Neural progenitor cell (in vitro differentiated cells): ENCODE measurements around the gene CNPY4. TPM values are rescaled to one million over a fixed set of nuclear protein-coding genes. Genes with fewer than 3 reads are reported as not detected.
A peak's percentile ranks its signal among the peaks of the same experiment; 100 is the strongest.

Source experiments
- DNase-seq: peaks from one replicate; pipeline ENCODE4 v3.0.0-alpha.2; 2016; ENCODE audit warnings: low spot score
- H2AFZ ChIP-seq: fragments of 200-600 bp; sonication (generic); replicated peaks from 2 replicates; pipeline ENCODE4 v1.6.1; 2016; ENCODE audit warnings: antibody characterized with exemption
- H3F3A ChIP-seq: fragments of 200-600 bp; sonication (generic); 2 replicates; pipeline ENCODE4 v1.6.1; 2016; ENCODE audit warnings: antibody characterized with exemption, low read depth
- H3K27ac ChIP-seq: fragments of 200-600 bp; sonication (generic); 2 replicates; pipeline ENCODE4 v1.5.1; 2016; ENCODE audit warnings: mild to moderate bottlenecking
- H3K27me3 ChIP-seq: fragments of 200-600 bp; sonication (generic); 2 replicates; pipeline ENCODE4 v1.6.1; 2016; ENCODE audit warnings: mild to moderate bottlenecking, moderate library complexity
- H3K36me3 ChIP-seq: fragments of 200-600 bp; sonication (generic); 2 replicates; pipeline ENCODE4 v1.5.1; 2016
- H3K4me1 ChIP-seq: fragments of 200-600 bp; sonication (generic); 2 replicates; pipeline ENCODE4 v1.6.1; 2016; ENCODE audit warnings: mixed run types
- H3K4me2 ChIP-seq: fragments of 200-600 bp; sonication (generic); 2 replicates; pipeline ENCODE4 v1.6.1; 2016
- H3K4me3 ChIP-seq: fragments of 200-600 bp; sonication (generic); 2 replicates; pipeline ENCODE4 v1.5.1; 2016
- H3K79me2 ChIP-seq: fragments of 200-600 bp; sonication (generic); 2 replicates; pipeline ENCODE4 v1.6.1; 2016; ENCODE audit warnings: low read depth
- H3K9ac ChIP-seq: fragments of 200-600 bp; sonication (generic); 2 replicates; pipeline ENCODE4 v1.6.1; 2016
- H3K9me3 ChIP-seq: fragments of 200-600 bp; sonication (generic); 2 replicates; pipeline ENCODE4 v1.5.1; 2016; ENCODE audit warnings: low read depth
- H4K20me1 ChIP-seq: fragments of 200-600 bp; sonication (generic); 2 replicates; pipeline ENCODE4 v1.6.1; 2016; ENCODE audit warnings: low read depth
- H3K27ac Mint-ChIP-seq: 3 replicates; pipeline ENCODE4 v1.8.0; 2021; ENCODE audit warnings: mixed read lengths
- H3K27me3 Mint-ChIP-seq: 2 replicates; pipeline ENCODE4 v1.8.0; 2022; ENCODE audit warnings: low read depth, mild to moderate bottlenecking, inconsistent platforms, moderate library complexity, mixed read lengths; ENCODE audit not compliant: insufficient read depth
- H3K36me3 Mint-ChIP-seq: 3 replicates; pipeline ENCODE4 v1.8.0; 2021; ENCODE audit warnings: mixed read lengths
- H3K4me1 Mint-ChIP-seq: 3 replicates; pipeline ENCODE4 v1.8.0; 2021; ENCODE audit warnings: mixed read lengths
- H3K4me3 Mint-ChIP-seq: 3 replicates; pipeline ENCODE4 v1.8.0; 2021; ENCODE audit warnings: mild to moderate bottlenecking, moderate library complexity, mixed read lengths
- H3K9me3 Mint-ChIP-seq: 3 replicates; pipeline ENCODE4 v1.8.0; 2020; ENCODE audit warnings: mixed read lengths
- EZH2 ChIP-seq: fragments of 200-600 bp; sonication (generic); IDR thresholded peaks from 2 replicates; pipeline ENCODE4 v1.6.1; 2017; ENCODE audit warnings: antibody characterized with exemption, mild to moderate bottlenecking, moderate library complexity
- EZH2phosphoT487 ChIP-seq: fragments of 200-600 bp; sonication (generic); IDR thresholded peaks from 2 replicates; pipeline ENCODE4 v1.6.1; 2017; ENCODE audit warnings: antibody characterized with exemption
- total RNA-seq: library from RNA; depleted of rRNA; stranded (reverse); fragments of >200 nt; gene quantifications from 2 replicates; pipeline ENCODE4 v1.2.3, GENCODE V29; 2015; ENCODE audit warnings: low replicate concordance
- TF ChIP-seq, protein P1 (sequence below): fragments of 200-600 bp; sonication (generic); IDR thresholded peaks from 2 replicates; pipeline ENCODE4 v1.5.1; 2017; ENCODE audit warnings: antibody characterized with exemption, mild to moderate bottlenecking

CNPY4 gene
- total RNA-seq, 1 donor from 2014 or later: 25.8 TPM

GRCh38 chr7:100087055-100087750 lies 32.2 kb upstream of the CNPY4 start:
- no peaks in the 10 kb centered on the region for H4K20me1 ChIP-seq
- H3K9me3 Mint-ChIP-seq: no peaks in the 10 kb centered on the region
- DNase-seq: no peak
- peaks cover 57% of the 10 kb centered on the region for H3F3A ChIP-seq
- H3K4me1 ChIP-seq: peaks cover 3% of the 10 kb centered on the region
- H3K9me3 ChIP-seq: no peaks in the 10 kb centered on the region
- peaks cover 26% of the 10 kb centered on the region for H3K4me1 Mint-ChIP-seq
- H3K27ac Mint-ChIP-seq: peak overlapping the region; percentile 57
- H2AFZ ChIP-seq: no peak overlapping the region
- H3K4me3 Mint-ChIP-seq: peak overlapping the region; percentile 51
- no peak for TF ChIP-seq EZH2phosphoT487
- no peaks in the 10 kb centered on the region for H3K36me3 ChIP-seq
- no peak overlapping the region for H3K4me3 ChIP-seq
- H3K36me3 Mint-ChIP-seq: peaks cover 13% of the 10 kb centered on the region
- no peaks in the 10 kb centered on the region for H3K27me3 ChIP-seq
- no peak overlapping the region for H3K9ac ChIP-seq
- peaks cover 3% of the 10 kb centered on the region for H3K27me3 Mint-ChIP-seq
- peaks cover 14% of the 10 kb centered on the region for H3K79me2 ChIP-seq
- H3K4me2 ChIP-seq: no peak overlapping the region
- no peak overlapping the region for H3K27ac ChIP-seq

DNA sequence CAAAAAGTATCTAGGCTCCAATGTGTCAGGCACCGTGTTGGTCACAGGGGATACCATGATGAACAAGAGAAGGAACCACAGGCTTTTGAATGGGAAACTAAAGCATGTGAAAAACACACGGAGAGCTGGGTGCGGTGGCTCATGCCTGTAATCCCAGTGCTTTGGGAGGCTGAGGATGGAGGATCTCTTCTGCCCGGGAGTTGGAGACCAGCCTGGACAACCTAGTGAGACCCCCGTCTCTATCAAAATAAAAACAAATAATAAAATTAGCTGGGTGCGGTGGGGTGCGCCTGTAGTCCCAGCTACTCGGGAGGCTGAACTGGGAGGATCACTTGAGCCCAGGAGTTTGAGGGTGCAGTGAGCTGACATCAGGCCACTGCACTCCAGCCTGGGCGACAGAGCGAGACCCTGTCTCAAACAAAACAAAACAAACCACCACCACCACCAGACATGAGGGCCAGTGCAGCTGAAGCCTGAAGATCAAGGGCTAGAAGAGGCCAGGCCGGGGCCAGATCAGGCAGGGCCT lies 31.3 kb upstream of the CNPY4 start:
- H3K27me3 ChIP-seq: no peaks in the 10 kb centered on the region
- H3K27ac ChIP-seq: no peak overlapping the region
- TF ChIP-seq EZH2 (no peak), EZH2phosphoT487 (no peak)
- TF ChIP-seq, protein P1, sequence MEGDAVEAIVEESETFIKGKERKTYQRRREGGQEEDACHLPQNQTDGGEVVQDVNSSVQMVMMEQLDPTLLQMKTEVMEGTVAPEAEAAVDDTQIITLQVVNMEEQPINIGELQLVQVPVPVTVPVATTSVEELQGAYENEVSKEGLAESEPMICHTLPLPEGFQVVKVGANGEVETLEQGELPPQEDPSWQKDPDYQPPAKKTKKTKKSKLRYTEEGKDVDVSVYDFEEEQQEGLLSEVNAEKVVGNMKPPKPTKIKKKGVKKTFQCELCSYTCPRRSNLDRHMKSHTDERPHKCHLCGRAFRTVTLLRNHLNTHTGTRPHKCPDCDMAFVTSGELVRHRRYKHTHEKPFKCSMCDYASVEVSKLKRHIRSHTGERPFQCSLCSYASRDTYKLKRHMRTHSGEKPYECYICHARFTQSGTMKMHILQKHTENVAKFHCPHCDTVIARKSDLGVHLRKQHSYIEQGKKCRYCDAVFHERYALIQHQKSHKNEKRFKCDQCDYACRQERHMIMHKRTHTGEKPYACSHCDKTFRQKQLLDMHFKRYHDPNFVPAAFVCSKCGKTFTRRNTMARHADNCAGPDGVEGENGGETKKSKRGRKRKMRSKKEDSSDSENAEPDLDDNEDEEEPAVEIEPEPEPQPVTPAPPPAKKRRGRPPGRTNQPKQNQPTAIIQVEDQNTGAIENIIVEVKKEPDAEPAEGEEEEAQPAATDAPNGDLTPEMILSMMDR: no peak
- H3K4me3 ChIP-seq: peak overlapping the region; percentile 71
- no peaks in the 10 kb centered on the region for H3K9me3 Mint-ChIP-seq
- H4K20me1 ChIP-seq: peaks cover 6% of the 10 kb centered on the region
- H3F3A ChIP-seq: peaks cover 59% of the 10 kb centered on the region
- H3K36me3 ChIP-seq: no peaks in the 10 kb centered on the region
- H3K4me2 ChIP-seq: peak overlapping the region; percentile 81
- peaks cover 7% of the 10 kb centered on the region for H3K27me3 Mint-ChIP-seq
- H3K27ac Mint-ChIP-seq: peak overlapping the region; percentile 87
- peaks cover 14% of the 10 kb centered on the region for H3K79me2 ChIP-seq
- DNase-seq: no peak
- H3K36me3 Mint-ChIP-seq: peaks cover 21% of the 10 kb centered on the region
- no peaks in the 10 kb centered on the region for H3K9me3 ChIP-seq
- H3K4me1 ChIP-seq: peaks cover 3% of the 10 kb centered on the region
- H3K4me1 Mint-ChIP-seq: peaks cover 23% of the 10 kb centered on the region
- no peak overlapping the region for H3K9ac ChIP-seq
- H2AFZ ChIP-seq: peak overlapping the region; percentile 88
- peak overlapping the region; percentile 96 for H3K4me3 Mint-ChIP-seq

- peaks cover 7% of the 10 kb centered on the region for H3K27me3 Mint-ChIP-seq
- H3K4me1 ChIP-seq: peaks cover 3% of the 10 kb centered on the region
- no peak for TF ChIP-seq EZH2
- TF ChIP-seq EZH2phosphoT487: no peak
- TF ChIP-seq, protein P1: no peak
These were observed 30.6 kb upstream of the CNPY4 start, which contains the start of gene COPS6 for GRCh38 chr7:100088621-100089457. Gene COPS6 (plus strand): TSS chr7:100088969. CDS start chr7:100088991, 22 bp downstream.

More at GRCh38 chr7:100088621-100089457, 30.6 kb upstream of the CNPY4 start, which contains the start of gene COPS6:
- peak within 1 kb of the TSS; percentile 88 for H2AFZ ChIP-seq
- peak within 1 kb of the TSS; percentile 81 for H3K4me2 ChIP-seq
- peak within 1 kb of the TSS; percentile 28 for H3K27ac ChIP-seq
- H3K79me2 ChIP-seq: peaks cover 14% of the 10 kb centered on the region
- no peaks in the 10 kb centered on the region for H3K27me3 ChIP-seq
- H3K9ac ChIP-seq: peak within 1 kb of the TSS; percentile 90
- H3K36me3 ChIP-seq: no peaks in the 10 kb centered on the region
- peaks cover 61% of the 10 kb centered on the region for H3F3A ChIP-seq
- H4K20me1 ChIP-seq: peaks cover 13% of the 10 kb centered on the region
- peaks cover 23% of the 10 kb centered on the region for H3K4me1 Mint-ChIP-seq
- no peaks in the 10 kb centered on the region for H3K9me3 Mint-ChIP-seq
- peaks cover 24% of the 10 kb centered on the region for H3K36me3 Mint-ChIP-seq
- peak within 1 kb of the TSS; percentile 96 for H3K4me3 Mint-ChIP-seq
- H3K9me3 ChIP-seq: no peaks in the 10 kb centered on the region
- peak within 1 kb of the TSS; percentile 88 for H3K27ac Mint-ChIP-seq
- H3K4me3 ChIP-seq: peak within 1 kb of the TSS; percentile 71
- DNase-seq: peak; percentile 91
